HG02870 (cell line): ENCODE measurements around the gene DKK2.
A peak's percentile ranks its signal among the peaks of the same experiment; 100 is the strongest.

ENCODE experiments used
- ATAC-seq: cut with Tn5 transposase; IDR thresholded peaks from one replicate; pipeline ENCODE4 v1.9.1; 2021; ENCODE audit warnings: mild to moderate bottlenecking, moderate library complexity; ENCODE audit not compliant: unreplicated experiment

The DKK2 gene

GRCh38 chr4:107035819-107036583, at the start of gene DKK2:
Gene DKK2, minus strand, starts transcription at chr4:107036313. Its CDS starts 722 bp downstream, at chr4:107035591.
- ATAC-seq = peak; percentile 55

- no peak for ATAC-seq
These were observed 41.1 kb upstream of the DKK2 start for GRCh38 chr4:107077192-107077591.

GRCh38 chr4:107072836-107073736, 37.0 kb upstream of the DKK2 start:
- no peak for ATAC-seq

GRCh38 chr4:107071108-107071507, 35.0 kb upstream of the DKK2 start:
- no peak for ATAC-seq

- ATAC-seq = peak; percentile 87
These were observed 32.9 kb upstream of the DKK2 start for GRCh38 chr4:107069049-107069448.

GRCh38 chr4:107068116-107068515, 32.0 kb upstream of the DKK2 start:
- ATAC-seq = no peak

- ATAC-seq = no peak
These were observed 30.5 kb upstream of the DKK2 start for GRCh38 chr4:107066621-107067020.

GRCh38 chr4:107065201-107065600, 29.1 kb upstream of the DKK2 start:
- ATAC-seq = no peak

GRCh38 chr4:107060388-107060787, 24.3 kb upstream of the DKK2 start:
- no peak for ATAC-seq

- ATAC-seq = no peak
These were observed 22.7 kb upstream of the DKK2 start for GRCh38 chr4:107058828-107059227.

GRCh38 chr4:107050525-107051135, 14.5 kb upstream of the DKK2 start:
- no peak for ATAC-seq

GRCh38 chr4:107046261-107046660, 10.1 kb upstream of the DKK2 start:
- ATAC-seq = no peak

- ATAC-seq = no peak
These were observed 8.1 kb upstream of the DKK2 start for GRCh38 chr4:107044170-107044569.

- ATAC-seq = no peak
These were observed 1.1 kb upstream of the DKK2 start for GRCh38 chr4:107037199-107037584.

- peak; percentile 13 for ATAC-seq
These were observed 578 bp upstream of the DKK2 start for GRCh38 chr4:107036584-107037198.

- ATAC-seq = no peak
These were observed 906 bp downstream of the DKK2 start for GRCh38 chr4:107034996-107035818.

GRCh38 chr4:107034091-107034995, 1.8 kb downstream of the DKK2 start:
- ATAC-seq = no peak

- ATAC-seq = no peak
These were observed 8.7 kb downstream of the DKK2 start for GRCh38 chr4:107027379-107027778.

GRCh38 chr4:107018344-107018735, 17.8 kb downstream of the DKK2 start:
- ATAC-seq = no peak
